Mammary epithelial cell (primary cell): ENCODE results near the gene C19orf85.

Experiments used
- CTCF ChIP-seq, 2 donors: IDR thresholded peaks in 1 of 2; conservative IDR thresholded peaks in 1 of 2; 2 replicates each; pipeline ENCODE4 v1.5.1; 2011 to 2012; ENCODE audit warnings: inconsistent platforms in 2 of 2, low read length in 2 of 2, mild to moderate bottlenecking in 2 of 2, control low read depth in 1 of 2, low read depth in 1 of 2; ENCODE audit not compliant: insufficient read depth in 1 of 2; ENCODE audit errors: extremely low read depth in 1 of 2
- EZH2 ChIP-seq: IDR thresholded peaks from 2 replicates; pipeline ENCODE4 v1.6.1; 2012; ENCODE audit warnings: low read length, inconsistent platforms, borderline replicate concordance

GRCh38 chr19:55451965-55452748 lies 12.4 kb downstream of the C19orf85 start:
- no peak for TF ChIP-seq CTCF (conservative IDR thresholded peaks at IDR 0.05 in 1 of 2, IDR thresholded peaks at IDR 0.05 in 1 of 2; ENCODE audit: extremely low read depth in 1 of 2, insufficient read depth in 1 of 2, low read depth in 1 of 2, low read length in 2 of 2)
- TF ChIP-seq EZH2 = peak; percentile 71
